ENCODE results near the gene DNAJA1.

DNAJA1 gene

DNA sequence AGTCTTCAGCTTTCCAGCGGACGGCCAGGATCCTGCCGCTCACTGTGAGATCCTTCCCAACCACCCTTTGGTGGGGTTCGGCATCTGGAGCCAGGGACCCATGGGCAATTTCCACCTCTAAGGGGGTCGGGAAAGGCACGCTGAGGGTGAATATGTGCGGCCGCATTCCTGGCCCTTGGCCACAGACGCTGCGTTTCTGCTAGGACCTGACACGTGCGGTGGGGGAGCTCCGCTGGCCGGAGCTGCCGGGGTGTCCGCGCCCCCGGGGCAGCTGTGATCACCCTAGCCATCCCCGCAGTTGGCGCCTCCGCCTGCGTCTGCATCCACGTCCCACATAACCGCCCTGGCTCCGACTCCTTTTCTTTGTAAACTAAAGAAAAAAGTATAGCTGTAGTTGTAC is 5.3 kb upstream of the DNAJA1 start:
- no peak for FAIRE-seq
- no peak for DNase-seq (ENCODE audit: insufficient read length, low spot score)
- TF ChIP-seq, protein P1, sequence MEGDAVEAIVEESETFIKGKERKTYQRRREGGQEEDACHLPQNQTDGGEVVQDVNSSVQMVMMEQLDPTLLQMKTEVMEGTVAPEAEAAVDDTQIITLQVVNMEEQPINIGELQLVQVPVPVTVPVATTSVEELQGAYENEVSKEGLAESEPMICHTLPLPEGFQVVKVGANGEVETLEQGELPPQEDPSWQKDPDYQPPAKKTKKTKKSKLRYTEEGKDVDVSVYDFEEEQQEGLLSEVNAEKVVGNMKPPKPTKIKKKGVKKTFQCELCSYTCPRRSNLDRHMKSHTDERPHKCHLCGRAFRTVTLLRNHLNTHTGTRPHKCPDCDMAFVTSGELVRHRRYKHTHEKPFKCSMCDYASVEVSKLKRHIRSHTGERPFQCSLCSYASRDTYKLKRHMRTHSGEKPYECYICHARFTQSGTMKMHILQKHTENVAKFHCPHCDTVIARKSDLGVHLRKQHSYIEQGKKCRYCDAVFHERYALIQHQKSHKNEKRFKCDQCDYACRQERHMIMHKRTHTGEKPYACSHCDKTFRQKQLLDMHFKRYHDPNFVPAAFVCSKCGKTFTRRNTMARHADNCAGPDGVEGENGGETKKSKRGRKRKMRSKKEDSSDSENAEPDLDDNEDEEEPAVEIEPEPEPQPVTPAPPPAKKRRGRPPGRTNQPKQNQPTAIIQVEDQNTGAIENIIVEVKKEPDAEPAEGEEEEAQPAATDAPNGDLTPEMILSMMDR (IDR thresholded peaks at IDR 0.05; ENCODE audit: insufficient read depth, missing control alignments) = no peak

DNA sequence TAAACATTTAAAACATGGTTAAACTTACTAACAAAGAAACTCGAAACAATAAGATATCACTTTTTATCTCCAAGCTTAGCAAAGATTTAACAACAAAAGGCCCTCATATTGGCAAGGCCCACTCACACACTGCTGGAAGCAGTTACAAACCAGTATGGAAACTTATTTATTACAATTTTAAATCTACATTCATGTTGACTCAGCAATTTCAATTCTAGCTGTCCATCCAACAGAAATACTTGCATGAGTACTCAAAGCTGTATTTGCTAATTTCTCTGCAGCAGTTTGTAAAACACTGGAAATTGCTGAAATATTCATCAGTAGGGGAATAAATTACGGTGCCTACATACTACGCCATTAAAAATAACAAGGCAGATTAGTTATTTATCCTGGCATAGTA is 2.8 kb upstream of the DNAJA1 start:
- DNase-seq (ENCODE audit: insufficient read length, low spot score) (no peak), FAIRE-seq (no peak)
- TF ChIP-seq, protein P1 (IDR thresholded peaks at IDR 0.05; ENCODE audit: insufficient read depth, missing control alignments) = no peak

DNA sequence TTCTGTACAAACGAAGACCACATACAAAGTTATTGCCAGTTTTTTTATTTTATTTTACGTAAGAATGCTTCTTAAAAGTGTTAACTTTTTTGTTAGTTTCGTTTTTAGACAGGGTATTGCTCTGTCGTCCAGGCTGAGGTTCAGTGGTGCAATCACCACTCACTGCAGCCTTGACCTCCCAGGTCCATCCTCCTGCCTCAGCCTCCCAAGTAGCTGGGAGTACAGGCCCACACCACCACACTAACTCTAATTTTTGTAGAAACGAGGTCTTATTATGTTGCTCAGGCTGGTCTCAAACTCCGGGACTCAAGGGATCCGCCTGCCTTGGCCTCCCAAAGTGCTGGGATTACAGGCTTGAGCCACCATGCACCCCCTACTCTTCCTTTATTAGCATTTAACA is 2.3 kb upstream of the DNAJA1 start:
- TF ChIP-seq, protein P1 (IDR thresholded peaks at IDR 0.05; ENCODE audit: insufficient read depth, missing control alignments) = no peak
- DNase-seq (ENCODE audit: insufficient read length, low spot score) = no peak
- no peak for FAIRE-seq

DNA sequence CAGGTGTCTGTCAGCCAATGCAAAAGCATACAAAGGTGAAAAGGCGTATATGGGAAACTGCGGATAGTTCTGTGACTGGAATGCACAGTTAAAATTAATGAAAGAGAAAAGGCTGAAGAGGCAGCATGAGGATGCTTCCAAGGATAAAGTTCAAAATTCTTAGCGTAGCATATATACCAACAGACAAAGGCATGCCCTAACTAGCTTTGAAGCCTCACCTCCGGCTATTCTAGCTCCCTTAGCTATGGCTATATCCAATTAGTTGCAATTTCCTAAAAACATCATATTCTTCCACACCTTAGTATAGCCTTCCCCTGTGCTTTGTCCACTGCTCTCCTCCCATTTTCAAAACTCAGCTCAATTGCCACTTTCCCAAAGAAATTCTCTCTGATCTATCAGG is 1.4 kb upstream of the DNAJA1 start:
- DNase-seq (ENCODE audit: insufficient read length, low spot score) = no peak
- TF ChIP-seq, protein P1 (IDR thresholded peaks at IDR 0.05; ENCODE audit: insufficient read depth, missing control alignments) = no peak
- no peak for FAIRE-seq

DNA sequence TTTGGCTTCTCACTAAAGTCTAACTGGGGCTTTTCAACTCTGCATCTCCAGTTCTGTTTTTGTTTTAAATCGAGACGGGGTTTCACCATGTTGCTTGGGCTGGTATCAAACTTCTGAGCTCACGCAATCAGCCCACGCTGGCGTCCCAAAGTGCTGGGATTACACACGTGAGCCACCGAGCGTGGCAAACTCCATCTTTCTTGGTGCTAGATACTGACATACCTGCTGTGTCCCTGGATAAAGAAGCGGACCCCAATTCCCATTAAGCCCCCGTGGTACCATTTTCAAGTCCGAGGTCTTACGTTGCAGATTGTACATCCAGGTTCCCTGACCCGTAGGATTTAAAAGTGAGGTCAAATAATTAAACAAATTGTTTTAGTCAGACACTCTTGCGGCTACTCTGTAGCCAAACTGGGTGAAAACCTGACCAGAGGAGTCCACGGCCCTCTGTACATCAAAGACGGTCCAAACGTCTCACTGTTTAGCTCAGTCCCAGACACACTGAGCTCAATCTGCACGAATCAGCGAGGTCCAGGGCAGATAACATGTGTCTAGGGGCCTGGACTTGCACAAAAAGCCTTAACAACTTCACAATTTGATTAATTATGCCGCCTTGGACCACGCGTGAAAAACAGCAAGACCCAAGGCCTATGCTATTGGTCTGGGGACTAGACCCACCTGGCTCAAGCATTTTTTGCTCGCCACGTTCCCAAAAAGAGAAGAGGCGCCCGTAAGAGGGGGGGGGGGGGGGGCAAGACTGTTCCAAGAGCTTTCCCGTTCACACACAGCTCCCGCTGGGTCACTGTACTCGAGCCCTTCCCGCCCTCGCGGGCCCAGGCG is 727 bp upstream of the DNAJA1 start:
- TF ChIP-seq, protein P1 (IDR thresholded peaks at IDR 0.05; ENCODE audit: insufficient read depth, missing control alignments) = no peak
- no peak for DNase-seq (ENCODE audit: insufficient read length, low spot score)
- no peak for FAIRE-seq

DNA sequence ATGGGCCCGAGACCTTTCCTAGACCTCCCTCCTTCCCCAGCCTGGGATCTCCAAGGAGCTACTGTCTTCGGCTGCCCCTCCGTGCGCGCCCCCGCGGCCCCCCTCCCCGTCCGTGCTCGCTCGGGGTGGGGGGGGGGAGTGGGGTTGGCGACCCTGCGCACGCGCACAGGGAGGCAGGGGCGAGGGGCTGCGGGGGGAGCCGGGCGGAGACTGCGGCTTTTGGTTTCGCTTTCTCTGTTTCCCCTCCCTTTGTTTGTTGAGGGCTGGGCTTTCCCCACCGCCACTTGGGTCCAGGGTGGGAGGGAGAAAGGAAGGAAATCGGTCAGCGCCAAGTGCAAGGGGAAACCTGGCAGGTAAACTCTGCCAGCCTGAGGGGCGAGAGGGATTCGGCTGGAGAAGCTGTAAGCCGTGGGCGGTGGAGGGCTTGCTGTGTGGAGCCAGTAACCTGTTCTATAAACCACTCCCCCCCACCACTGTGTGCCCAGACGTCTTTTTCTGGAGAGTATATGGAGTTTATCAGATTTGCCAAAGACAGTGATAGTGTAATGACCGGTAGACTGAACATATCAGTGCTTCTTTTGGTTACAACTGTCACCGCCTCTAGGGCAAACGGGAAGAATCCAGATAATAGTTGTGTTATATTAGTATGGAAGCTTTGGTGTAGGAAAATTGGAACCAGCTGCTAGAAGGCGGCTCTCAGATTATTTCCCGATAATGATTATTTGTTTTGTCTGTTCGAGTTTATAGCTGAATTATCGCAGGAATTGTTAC is 684 bp downstream of the DNAJA1 start:
- FAIRE-seq (no peak), DNase-seq (ENCODE audit: insufficient read length, low spot score) (no peak)
- TF ChIP-seq, protein P1 (IDR thresholded peaks at IDR 0.05; ENCODE audit: insufficient read depth, missing control alignments) = no peak

Data from D721Med (cell line).